HL-60 (cell line): Measurements from ENCODE around the gene SNX6.

Experiments used
- CTCF ChIP-seq: IDR thresholded peaks from one replicate; pipeline ENCODE4 v1.5.1; 2011; ENCODE audit warnings: low read length, control low read depth, inconsistent platforms; ENCODE audit not compliant: insufficient read depth
- GABPA ChIP-seq: IDR thresholded peaks from 2 replicates; pipeline ENCODE4 v1.6.1; 2012; ENCODE audit warnings: low read depth
- POLR2AphosphoS5 ChIP-seq: IDR thresholded peaks from 2 replicates; pipeline ENCODE4 v1.6.1; 2012; ENCODE audit warnings: low read depth
- REST ChIP-seq: IDR thresholded peaks from 2 replicates; pipeline ENCODE4 v1.6.1; 2012; ENCODE audit warnings: low read depth; ENCODE audit not compliant: insufficient replicate concordance

DNA sequence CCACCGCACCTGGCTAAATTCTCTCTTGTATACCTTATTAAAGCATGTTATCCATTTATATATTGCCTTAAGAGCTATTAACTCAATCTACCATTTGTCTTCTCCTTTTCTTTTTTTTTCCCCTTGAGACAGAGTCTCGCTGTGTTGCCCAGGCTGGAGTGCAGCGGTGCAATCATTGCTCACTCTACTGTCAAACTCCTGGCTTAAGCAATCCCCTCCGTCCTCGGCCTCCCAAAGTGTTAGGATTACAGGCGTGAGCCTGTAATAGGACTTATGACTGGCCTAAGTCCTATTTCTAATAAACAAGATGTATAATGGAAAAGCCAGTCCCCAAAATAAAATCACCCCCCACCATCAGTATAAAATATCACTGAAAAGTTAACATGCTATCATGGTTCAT is 14.4 kb downstream of the SNX6 start:
- TF ChIP-seq CTCF (no peak), POLR2AphosphoS5 (no peak), REST (no peak), GABPA (no peak)
